Stimulated activated CD4-positive, alpha-beta T cell treated with anti-CD3 and anti-CD28 coated beads, Interleukin-1b, Interleukin-23, amount 100 ng/mL, for 48 hours (primary cell): ENCODE results near the gene ERC1.
"Not testable (repeated sequence)": the region's sequence is repeated elsewhere in the genome, so short reads cannot be mapped to it uniquely, and the experiment has no call there.

Source experiments
- DNase-seq: peaks from one replicate; pipeline ENCODE4 v3.0.0-alpha.2; 2020

Gene ERC1

DNA sequence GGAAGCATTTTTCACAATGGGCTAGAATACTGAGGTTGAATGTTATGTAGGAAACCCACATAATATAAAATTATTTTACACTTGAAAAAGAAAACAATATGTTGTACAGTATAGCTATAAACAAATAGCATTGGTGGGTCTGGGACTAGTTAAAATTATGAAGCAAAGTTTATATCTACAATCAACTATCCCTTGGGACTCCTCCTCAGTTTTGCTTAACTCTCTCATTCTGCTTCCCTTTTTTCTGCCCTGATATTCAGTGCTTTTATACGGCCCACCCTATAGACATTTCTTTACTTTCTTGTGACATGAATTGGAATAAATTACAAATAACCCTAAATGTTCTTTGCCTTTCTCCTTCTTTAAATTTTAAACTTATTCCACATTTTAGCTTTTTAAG, 302.9 kb downstream of the ERC1 start:
- no peak for DNase-seq

DNA sequence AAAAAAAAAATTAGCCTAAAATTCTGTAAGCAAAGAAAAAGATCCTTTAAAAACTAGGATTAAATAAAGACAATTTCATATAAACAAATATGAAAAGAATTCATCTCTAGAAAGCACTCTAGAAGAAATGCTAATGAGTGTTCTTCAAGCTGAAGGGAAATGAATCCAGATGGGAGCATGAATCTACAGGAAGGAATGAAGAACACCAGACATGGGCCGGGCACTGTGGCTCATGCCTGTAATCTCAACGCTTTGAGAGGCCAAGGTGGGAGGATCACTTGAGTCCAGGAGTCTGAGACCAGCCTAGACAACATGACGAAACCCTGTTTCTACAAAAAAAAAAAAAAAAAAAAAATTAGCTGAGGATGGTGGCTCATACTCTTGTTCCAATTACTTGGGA, 306.2 kb downstream of the ERC1 start:
- DNase-seq, result no peak

DNA sequence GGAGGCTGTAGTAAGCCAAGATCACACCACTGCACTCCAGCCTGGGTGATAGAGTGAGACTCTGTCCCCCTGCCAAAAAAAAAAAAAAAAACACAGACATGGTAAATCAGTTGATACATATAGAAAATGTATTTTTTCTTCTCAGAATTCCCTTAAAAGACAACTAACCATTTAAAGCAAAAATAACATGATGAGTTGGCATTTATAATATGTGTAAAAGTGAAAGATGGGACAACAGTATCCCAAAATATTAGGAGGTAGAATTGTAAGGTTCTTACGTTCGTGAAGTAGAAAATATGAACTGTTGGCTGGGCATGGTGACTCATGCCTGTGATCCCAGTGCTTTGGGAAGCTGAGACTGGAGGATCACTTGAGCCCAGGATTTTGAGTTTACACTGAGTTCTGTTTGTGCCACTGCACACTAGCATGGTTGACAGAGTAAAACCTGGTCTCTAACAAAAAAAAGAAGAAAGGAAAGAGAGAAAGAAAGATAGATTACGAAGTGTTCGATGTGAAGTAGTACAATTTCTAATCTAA, 306.7 kb downstream of the ERC1 start:
- no peak for DNase-seq

DNA sequence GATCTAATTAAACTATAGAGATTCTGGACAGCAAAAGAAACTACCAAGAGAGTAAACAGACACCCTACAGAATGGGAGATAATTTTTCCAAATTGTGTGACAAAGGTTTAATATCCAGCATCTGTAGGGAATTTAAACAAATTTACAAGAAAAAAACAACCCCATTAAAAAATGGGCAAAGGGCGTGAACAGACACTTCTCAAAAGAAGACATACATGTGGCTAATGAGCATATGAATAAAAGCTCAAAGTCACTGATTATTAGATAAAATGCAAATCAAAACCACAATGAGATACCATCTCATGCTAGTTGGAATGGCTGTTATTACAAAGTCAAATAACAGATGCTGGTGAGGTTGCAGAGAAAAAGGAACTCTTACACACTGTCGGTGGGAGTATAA, 309.4 kb downstream of the ERC1 start:
- no peak for DNase-seq

DNA sequence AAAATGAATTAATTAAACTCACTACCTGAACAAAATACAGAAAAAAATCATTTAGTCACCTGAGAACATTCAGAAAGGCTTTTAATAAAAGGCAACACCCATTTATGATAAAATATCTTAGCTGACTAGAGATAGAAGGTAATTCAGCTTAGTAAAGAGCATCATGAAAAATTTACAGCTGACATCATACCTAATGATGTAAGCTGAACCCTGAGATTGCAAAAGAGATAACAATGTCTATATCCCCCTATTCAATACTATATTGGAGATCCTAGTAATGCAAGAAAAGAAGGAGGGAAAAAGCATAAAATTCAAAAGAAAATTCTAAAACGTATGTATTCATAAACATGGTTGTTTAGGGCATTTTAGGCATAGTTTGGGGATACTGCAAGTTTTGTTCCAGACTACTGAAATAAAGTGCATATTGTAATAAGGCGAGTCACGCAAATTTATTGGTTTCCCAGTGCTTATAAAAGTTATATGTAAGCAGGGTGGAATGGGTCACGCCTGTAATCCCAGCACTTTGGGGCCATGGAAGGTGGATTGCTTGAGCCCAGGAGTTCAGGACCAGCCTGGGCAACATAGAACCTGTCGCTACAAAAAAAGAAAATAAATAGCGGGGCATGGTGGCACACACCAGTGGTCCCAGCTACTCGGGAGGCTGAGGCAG, 311.3 kb downstream of the ERC1 start:
- no peak for DNase-seq

DNA sequence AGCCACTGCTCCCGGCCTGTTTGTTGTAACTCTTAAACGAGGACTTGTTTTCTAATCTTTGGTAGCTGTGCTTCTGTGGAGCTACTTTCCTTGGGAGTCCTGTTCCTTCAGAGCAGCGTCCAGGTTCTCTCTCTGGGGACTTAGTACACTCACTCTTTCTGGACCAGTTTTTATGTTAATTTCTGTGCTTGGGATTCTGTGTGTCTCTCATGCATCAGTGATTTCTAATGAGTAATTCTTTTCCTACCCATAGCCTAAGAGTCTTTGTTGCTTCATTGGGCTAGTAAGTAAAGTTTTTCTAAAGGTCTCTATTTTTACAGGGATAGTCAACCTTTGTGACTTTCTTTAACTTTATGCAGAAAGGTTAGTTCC, 314.0 kb downstream of the ERC1 start:
- DNase-seq, result no peak

DNA sequence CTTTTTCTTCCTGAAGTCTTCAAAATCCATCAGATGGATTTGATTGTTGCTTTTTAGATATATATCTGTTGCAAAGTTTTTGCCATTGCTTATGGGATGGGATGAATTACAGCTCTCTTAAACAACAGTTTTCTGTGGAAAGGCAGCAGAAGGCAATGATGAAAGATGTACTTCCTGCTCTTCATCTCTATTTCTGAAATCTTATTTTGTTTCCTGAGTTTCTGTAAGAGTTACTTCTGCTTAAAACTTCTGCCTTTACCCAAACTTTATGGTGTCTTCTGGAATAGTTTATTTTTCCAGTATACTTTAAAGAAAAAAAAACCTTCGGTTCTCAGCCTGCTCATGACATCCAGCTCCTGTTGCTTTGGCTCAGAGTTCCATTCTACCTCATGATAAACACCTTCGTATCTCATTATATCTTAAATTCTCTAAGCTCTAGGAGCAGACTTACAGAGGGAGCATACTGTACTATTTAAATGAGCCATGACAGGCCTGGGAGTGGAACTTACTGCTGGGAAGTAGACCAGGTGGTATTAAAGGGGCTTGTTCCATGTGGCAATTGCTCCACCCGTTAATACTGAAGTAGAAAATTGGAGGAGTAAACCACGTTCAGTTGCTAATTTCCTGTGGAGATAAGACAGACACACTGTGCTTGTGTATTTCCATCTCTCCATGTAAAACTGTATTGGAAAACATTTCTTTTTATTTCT, 314.9 kb downstream of the ERC1 start:
- no peak for DNase-seq

DNA sequence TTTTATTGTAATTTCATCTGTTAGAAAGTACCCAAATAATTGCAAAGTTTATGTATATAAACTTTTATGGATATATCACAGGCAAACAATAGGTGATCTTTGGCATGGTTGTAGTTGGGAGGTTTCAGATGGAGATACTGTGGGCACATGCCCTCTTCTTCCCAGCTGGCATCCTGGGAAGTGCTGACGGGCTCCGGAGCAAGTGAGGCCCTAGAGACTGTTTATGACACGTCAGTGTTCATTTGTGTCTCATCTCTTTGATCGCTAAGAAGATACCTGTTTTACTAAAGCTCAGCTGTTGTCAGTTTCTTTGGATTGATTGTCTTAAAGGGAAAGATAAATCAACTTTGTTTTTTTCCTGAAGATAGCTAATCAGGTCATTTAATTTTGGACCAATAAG, 315.8 kb downstream of the ERC1 start:
- DNase-seq, result no peak

DNA sequence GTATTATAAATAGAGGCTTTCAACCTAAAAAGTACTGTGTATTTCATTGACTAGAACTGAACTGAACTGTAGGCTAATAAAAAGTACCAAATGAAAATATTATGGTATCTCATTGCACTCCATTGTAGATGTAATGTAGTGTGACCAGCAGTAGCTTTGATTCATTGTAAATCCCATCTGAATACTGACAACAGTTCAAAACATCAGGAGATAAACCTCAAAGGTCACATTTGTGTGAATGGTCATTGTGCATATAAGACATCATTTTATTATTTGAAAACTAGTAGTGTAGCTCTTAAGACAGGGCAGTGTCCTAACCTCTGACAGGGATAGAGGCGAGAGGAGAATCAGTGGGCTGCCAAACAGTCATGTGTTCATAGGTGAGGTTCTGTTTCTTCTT, 316.8 kb downstream of the ERC1 start:
- no peak for DNase-seq

DNA sequence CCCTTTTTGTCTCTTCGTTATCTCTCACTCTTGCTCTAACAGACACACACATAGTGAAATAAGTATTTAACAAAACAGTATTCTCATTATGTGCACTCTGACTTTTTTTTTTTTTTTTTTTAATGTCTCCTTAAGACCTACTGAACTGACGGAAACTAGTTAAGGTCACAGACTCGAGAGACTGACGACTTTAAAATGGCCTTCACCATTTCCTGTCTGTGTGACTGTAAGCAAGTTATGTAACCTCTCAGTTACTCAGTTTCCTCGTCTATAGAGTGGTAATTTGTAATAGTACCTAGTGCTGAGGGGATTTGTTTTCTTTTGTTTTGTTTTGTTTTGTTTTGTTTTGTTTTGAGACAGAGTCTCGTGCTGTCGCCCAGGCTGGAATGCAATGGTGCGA, 318.6 kb downstream of the ERC1 start:
- no peak for DNase-seq

DNA sequence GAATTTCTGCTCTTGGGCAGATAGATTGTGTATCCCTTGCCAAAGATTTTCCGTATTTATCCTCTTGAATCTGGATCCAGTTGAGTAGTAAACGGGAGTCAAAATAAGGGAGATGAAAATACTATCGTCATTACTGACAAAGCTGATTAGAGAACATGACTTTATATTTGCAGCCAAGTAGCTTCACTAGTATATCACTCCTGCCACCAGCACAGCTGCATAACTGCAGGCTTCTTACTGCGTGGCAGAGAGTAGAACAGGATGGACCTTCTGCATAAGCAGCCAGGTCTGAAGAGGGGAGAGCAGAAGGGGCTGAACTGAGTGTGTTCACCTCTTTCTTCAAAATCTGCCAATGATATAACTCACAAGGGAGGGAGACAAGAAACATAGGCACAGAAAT, 319.6 kb downstream of the ERC1 start:
- no peak for DNase-seq

DNA sequence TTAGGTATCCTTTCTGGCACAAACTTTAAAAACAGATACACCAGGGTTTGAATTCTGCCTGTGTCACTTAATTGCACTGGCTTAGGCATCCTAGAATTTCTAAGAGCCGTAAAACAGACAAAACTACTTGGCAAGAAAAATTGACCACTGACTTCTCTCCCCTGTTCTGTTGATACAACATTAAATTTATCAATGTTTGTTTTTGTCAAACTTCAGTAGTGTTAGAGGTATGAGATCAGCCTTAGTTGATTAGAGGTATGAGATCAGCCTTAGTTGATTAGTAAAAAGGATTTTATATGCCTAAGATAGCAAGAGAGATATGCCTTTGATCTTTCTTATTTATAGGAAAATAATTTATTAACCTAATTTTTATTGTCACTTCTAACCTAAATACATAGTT, 320.1 kb downstream of the ERC1 start:
- no peak for DNase-seq

DNA sequence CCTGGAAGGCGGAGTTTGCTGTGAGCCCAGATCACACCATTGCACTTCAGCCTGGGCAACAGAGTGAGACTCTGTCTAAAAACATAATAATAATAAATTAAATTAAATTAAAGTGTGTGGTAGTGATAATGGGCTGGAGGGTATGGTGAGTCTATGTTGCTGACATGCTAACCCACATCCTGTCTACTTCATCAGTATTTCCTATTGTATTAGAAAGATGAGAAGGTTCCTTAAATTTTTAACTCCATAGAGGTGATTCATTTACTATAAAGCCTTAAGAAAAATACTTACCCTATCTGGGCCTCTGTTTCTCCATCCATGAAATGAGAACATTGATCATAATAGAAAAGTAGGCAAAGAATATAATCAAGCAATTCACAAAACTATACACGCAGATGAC, 322.9 kb downstream of the ERC1 start:
- no peak for DNase-seq

DNA sequence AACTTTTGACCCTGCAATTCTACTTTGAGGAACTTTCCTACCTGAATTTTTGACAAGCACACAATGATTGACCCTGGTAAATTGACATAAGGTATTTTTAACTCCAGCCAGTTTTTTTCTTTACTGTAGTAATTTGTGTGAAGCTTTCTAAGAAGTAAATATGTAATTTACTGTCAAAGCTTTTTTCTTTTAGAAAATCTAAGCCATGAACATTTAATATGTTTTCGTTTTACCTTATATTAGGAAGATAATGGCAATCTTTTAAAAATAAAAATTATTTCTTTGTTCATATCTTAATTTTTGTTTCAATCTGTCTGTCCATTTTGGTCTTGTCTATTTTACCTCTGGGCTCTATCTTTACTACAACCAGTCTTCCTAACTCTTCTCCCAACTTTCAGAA, 323.5 kb downstream of the ERC1 start:
- no peak for DNase-seq

DNA sequence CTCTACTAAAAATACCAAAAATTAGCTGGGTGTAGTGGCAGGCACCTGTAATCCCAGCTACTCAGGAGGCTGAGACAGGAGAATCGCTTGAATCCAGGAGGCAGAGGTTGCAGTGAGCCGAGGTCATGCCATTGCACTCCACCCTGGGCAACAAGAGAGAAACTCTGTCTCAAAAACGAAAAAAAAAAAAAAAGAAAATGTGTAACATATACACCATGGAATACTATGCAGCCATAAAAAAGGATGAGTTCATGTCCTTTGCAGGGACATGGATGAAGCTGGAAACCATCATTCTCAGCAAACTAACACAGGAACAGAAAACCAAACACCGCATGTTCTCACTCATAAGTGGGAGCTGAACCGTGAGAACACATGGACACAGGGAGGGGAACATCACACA, 326.0 kb downstream of the ERC1 start:
- not testable (repeated sequence) for DNase-seq

DNA sequence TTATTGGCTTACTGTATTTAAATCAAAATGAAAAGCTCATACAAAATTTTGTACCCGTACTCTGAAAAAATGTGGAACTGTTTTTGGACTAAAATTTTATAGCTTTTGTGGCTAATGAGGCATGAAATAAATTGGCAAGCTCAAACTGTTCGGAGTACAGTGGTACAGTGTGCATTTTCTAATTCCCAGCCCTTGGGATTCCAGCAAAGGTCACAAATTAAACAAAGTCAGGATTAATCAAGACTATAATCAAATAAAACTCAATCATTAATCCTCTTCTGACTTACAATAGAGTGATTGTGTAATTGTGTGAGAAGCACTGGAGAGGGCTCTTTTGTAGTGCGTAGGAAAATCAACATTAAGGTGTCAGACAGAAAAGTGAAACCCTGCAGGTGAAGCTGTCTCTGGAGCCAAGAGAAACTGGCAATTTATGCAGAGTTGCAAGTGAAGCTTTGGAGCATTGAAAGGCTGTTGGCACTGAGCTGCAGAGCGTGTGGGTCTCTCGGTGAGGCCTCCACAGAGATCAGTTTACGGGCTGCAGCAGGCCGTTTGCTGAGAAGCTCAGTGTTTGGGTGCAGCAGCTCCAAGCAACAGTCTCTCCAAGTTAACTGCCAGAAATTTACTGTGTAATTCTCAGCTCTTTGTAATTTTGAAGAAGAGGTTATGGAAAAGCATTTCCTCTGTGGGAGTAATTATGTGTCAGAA, 327.5 kb downstream of the ERC1 start:
- DNase-seq, result no peak

DNA sequence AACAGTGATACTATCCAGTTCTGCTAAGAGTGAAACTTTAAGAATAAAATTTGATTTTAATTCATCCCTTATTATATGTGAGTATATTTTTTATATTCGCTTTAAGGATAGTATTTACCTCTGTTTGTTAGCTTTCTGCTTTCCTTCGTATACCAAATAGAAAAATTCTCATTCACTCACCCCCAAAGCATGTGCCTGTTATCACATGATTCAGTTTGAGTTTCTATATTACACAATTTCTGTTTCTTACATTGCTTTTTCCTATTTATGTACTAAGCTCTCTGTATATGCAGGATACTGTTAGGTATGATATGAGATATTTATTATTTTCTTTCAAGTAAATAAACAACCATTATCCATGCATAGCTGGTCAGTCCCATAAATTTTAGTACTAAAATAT, 328.2 kb downstream of the ERC1 start:
- no peak for DNase-seq

DNA sequence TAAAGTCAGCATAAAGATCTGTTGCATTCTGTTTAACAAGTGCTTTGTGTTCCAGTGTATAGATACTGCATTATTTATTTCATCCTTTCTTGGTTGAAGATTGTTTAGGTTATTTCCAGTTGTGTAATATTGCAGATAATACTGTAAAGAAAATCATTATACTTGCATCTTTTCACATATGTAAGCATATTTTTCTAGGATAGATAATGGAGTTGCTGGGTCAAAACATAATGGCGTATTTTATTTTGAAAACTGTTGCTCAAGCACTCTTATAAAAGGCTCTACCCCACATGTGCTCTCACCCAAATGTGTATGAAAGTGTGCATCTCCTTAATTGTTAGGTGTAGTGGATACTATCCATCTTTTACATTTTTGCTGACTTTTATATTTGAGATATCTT, 329.0 kb downstream of the ERC1 start:
- DNase-seq, result no peak

DNA sequence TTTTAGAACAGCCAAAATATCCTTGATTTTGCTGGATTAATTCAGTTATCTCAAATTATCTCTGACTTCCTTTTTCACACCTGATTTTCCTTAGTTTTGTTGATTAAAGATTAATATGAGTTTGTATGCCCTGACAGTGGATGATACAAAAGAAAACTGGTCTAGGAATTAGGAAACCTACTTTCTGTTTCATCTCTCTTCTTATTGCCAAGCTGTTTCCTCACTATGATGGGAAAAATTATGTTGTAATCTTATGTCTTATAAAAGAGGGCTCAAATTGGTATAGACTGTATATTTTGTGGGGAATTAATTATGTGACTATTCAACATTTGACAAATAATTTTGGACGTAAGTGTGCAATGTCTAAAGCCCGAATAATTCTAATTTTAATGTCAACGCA, 331.8 kb downstream of the ERC1 start:
- DNase-seq, result no peak

DNA sequence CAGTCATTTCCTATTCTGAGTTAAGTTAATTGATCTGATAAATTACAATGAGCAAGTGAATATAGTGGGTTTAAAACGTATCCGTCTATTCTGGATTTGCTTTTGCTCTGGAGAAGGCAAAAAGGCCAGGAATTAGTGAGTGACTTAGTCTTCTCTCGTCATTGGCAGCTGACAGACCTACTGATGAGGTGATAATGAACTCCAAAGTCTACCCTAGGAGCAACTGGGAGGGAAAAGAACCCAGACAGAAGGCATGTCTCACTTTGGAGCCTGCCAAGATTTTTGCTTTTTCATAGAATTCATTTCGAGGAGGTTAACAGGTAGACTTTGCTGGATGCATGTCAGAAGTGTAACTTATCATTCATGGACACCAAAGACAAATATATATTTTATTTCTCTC, 333.1 kb downstream of the ERC1 start:
- no peak for DNase-seq

DNA sequence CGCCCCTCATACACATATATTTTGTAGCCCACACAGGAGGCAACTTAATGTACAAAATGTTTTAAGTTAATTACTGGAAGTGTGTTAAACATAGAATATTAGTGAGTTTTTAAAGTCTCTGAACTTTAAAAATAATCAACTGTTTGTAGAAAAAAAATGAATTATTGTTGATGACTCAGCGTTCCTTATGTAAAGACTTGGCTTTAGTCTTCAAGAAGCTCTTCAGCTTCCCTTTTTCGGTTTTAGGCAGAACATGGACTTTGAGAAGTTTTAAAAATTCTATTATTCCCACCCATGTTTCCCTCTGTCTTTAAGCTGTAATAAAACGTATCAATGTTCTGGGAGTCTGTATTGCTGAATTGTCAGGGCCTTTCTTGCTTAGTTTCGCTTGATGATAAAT, 333.9 kb downstream of the ERC1 start:
- no peak for DNase-seq

DNA sequence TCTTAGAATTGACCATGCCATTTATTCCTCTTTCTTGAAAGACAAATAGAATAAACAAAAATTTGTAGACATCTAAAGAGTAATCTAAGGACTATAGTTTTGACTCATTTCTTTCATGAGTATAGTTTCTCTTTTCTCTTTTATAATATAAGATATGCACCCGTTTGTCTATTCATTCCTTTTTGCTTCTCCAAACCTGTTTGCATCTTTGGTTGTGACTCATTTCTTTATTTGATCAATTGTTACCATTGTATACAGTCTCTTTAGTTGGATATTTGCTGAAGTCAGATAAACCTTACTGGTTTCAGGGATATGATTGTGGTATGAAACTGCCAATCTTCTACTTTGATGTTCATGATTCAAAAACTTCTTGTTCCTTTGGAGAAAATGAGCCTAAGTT, 334.6 kb downstream of the ERC1 start:
- DNase-seq, result no peak

DNA sequence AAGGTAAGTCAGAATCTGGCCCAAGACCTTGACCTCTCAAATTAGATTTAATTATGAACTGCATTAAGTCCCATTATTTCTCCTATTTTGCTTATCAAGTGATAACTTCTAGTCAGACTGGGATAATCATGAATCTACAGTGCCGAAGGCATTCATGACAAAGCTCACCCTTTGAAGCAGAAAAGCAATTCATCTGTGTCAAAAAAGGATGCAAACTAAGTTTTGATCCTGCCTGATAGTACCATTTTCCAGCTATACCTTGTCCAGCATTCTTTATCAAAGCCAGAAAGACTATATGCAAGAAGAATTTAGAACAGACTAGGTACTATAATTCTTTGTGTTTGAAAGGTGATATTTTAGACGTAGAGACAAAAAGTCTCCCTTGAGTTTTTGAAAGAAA, 335.2 kb downstream of the ERC1 start:
- DNase-seq, result no peak

DNA sequence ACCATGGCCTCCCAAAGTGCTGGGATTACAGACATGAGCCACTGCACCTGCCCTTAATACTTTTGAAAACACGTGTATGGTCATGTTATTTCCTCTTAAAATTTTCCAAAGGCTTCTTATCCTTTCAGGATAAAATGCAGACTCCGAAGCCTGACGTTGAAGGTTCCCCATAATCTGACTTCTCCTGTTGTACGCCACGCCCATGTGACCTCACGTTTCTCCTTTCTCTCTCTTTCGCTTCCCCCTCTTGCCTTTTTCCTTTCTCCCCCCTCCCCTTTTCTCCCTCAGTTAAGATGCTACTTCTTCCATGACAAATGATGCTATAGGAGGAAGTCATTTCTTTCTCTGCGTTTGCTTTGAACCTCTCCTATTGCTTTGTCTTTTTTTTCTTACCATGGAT, 337.4 kb downstream of the ERC1 start:
- no peak for DNase-seq
